GM12878 (cell line): ENCODE results near the gene THADA. TPM values are rescaled to one million over a fixed set of nuclear protein-coding genes. Genes with fewer than 3 reads are reported as not detected.

Experiments used
- BMI1 ChIP-seq: fragments of 450-650 bp; IDR thresholded peaks from 2 replicates; pipeline ENCODE4 v1.6.1; 2016; ENCODE audit warnings: mild to moderate bottlenecking, moderate library complexity, borderline replicate concordance
- CHD1 ChIP-seq: IDR thresholded peaks from 2 replicates; pipeline ENCODE4 v1.6.1; 2012; ENCODE audit warnings: low read depth, low read length, improper control_type of control experiment
- CTCF ChIP-seq, 3 experiments: IDR thresholded peaks in 2 of 3; conservative IDR thresholded peaks in 1 of 3; 2 replicates each; pipeline ENCODE4 v1.5.1; 2011; ENCODE audit warnings: low read depth in 3 of 3, low read length in 3 of 3, mild to moderate bottlenecking in 3 of 3, control low read depth in 2 of 3, moderate library complexity in 2 of 3, inconsistent platforms in 1 of 3, mixed read lengths in 1 of 3; ENCODE audit not compliant: control insufficient read depth in 2 of 3, insufficient read depth in 1 of 3; ENCODE audit errors: extremely low read depth in 1 of 3
- GATAD2B ChIP-seq: fragments of 450-650 bp; conservative IDR thresholded peaks from 2 replicates; pipeline ENCODE4 v1.6.1; 2017; ENCODE audit warnings: low read depth, mild to moderate bottlenecking, moderate library complexity
- IKZF2 ChIP-seq, 2 experiments: fragments of 450-650 bp; IDR thresholded peaks; 2 replicates each; pipeline ENCODE4 v1.6.1; 2017; ENCODE audit warnings: mild to moderate bottlenecking in 2 of 2, moderate library complexity in 2 of 2
- NFYB ChIP-seq: IDR thresholded peaks from 2 replicates; pipeline ENCODE4 v1.6.1; 2011; ENCODE audit warnings: low read depth, mild to moderate bottlenecking, low read length, improper control_type of control experiment, moderate library complexity; ENCODE audit not compliant: insufficient read depth
- NR2C1 ChIP-seq: fragments of 450-650 bp; IDR thresholded peaks from 2 replicates; pipeline ENCODE4 v1.6.1; 2017; ENCODE audit warnings: antibody characterized with exemption, mild to moderate bottlenecking, moderate library complexity
- RAD51 ChIP-seq: fragments of 450-650 bp; IDR thresholded peaks from 2 replicates; pipeline ENCODE4 v1.6.1; 2016; ENCODE audit warnings: moderate library complexity, mild to moderate bottlenecking, inconsistent platforms
- SIX5 ChIP-seq: IDR thresholded peaks from 2 replicates; pipeline ENCODE4 v1.6.1; 2011; ENCODE audit warnings: mild to moderate bottlenecking, low read depth, low read length, moderate library complexity; ENCODE audit not compliant: severe bottlenecking
- SKIL ChIP-seq: fragments of 450-650 bp; IDR thresholded peaks from 2 replicates; pipeline ENCODE4 v1.6.1; 2017; ENCODE audit warnings: mild to moderate bottlenecking, low read depth, inconsistent platforms; ENCODE audit not compliant: poor library complexity, severe bottlenecking
- SMAD1 ChIP-seq: fragments of 450-650 bp; IDR thresholded peaks from 2 replicates; pipeline ENCODE4 v1.6.1; 2018; ENCODE audit warnings: mild to moderate bottlenecking, low read depth; ENCODE audit not compliant: partially characterized antibody
- SREBF1 ChIP-seq: IDR thresholded peaks from 2 replicates; pipeline ENCODE4 v1.6.1; 2012; ENCODE audit warnings: mild to moderate bottlenecking, low read length
- STAT3 ChIP-seq: IDR thresholded peaks from 2 replicates; pipeline ENCODE4 v1.6.1; 2011; ENCODE audit warnings: low read depth, low read length, improper control_type of control experiment
- SUPT20H ChIP-seq: IDR thresholded peaks from 2 replicates; pipeline ENCODE4 v1.6.1; 2011; ENCODE audit warnings: low read depth, mild to moderate bottlenecking, low read length, moderate library complexity, borderline replicate concordance; ENCODE audit not compliant: control insufficient read depth
- TAF1 ChIP-seq: IDR thresholded peaks from 2 replicates; pipeline ENCODE4 v1.6.1; 2011; ENCODE audit warnings: mild to moderate bottlenecking, low read depth, low read length, borderline replicate concordance
- USF1 ChIP-seq: IDR thresholded peaks from 2 replicates; pipeline ENCODE4 v1.6.1; 2011; ENCODE audit warnings: borderline replicate concordance, low read depth, mild to moderate bottlenecking, moderate library complexity, mixed read lengths, low read length; ENCODE audit not compliant: insufficient read depth; ENCODE audit errors: extremely low read length
- YY1 ChIP-seq: IDR thresholded peaks from 2 replicates; pipeline ENCODE4 v1.6.1; 2011; ENCODE audit warnings: low read depth, mild to moderate bottlenecking, low read length
- ZBTB4 ChIP-seq: fragments of 450-650 bp; formaldehyde crosslinking; IDR thresholded peaks from 2 replicates; pipeline ENCODE4 v1.4.0; 2022; ENCODE audit warnings: mild to moderate bottlenecking, moderate library complexity
- ZNF384 ChIP-seq: IDR thresholded peaks from 2 replicates; pipeline ENCODE4 v1.6.1; 2012; ENCODE audit warnings: low read depth, mild to moderate bottlenecking, low read length, improper control_type of control experiment, borderline replicate concordance
- polyA plus RNA-seq, 11 experiments: library from polyadenylated mRNA; depleted of rRNA in 4 of 11; unstranded in 6 of 11; stranded (reverse) in 5 of 11; fragments of >200 nt; fragmentation: Nextera tagmentation in 4 of 11; fragmentation: Illumina TruSeq in 1 of 11; extraction: Ambion mirVana in 4 of 11; extraction: Trizol in 1 of 11; gene quantifications; 1 replicate in 1 of 11; 2 replicates in 10 of 11; pipeline versions ENCODE4 v1.2.1 to v1.2.3, GENCODE V29; 2011 to 2016; ENCODE audit warnings: inconsistent platforms in 2 of 11, missing spikeins in 2 of 11, low read depth in 1 of 11
- total RNA-seq, 4 experiments: library from RNA; depleted of rRNA in 3 of 4; stranded (reverse); fragments of >200 nt in 3 of 4; fragmentation: Illumina TruSeq in 1 of 4; extraction: Trizol in 1 of 4; gene quantifications; 2 replicates each; pipeline versions ENCODE4 v1.2.1 to v1.2.3, GENCODE V29; 2013 to 2021

THADA gene
- total and polyA plus RNA-seq, 10 of the 15 experiments (the other 5 are each of a cell fraction or from before 2014, with no cell fraction given) = 14.6 to 33.2 (median 23.2) TPM

GRCh38 chr2:43228756-43229659 is 366.8 kb downstream of the THADA start (continued):
- TF ChIP-seq CTCF (IDR thresholded peaks at IDR 0.05 in 2 of 3, conservative IDR thresholded peaks at IDR 0.05 in 1 of 3; ENCODE audit: control insufficient read depth in 2 of 3, extremely low read depth in 1 of 3, insufficient read depth in 1 of 3, low read depth in 3 of 3, low read length in 3 of 3) (no peak), GATAD2B (peak; percentile 64), YY1 (no peak), SMAD1 (peak; percentile 72), TAF1 (no peak), NR2C1 (no peak), SKIL (peak; percentile 58), BMI1 (no peak), SREBF1 (no peak), STAT3 (no peak), ZNF384 (no peak), CHD1 (no peak), SIX5 (no peak), RAD51 (0 out of 2 replicates have a peak, but pooled peaks have one; percentile 11), USF1 (no peak), SUPT20H (no peak), ZBTB4 (CRISPR knock-in tag) (no peak), NFYB (no peak), IKZF2 (IDR thresholded peaks at IDR 0.05) (peak; percentile 96)
